HepG2 (cell line): ENCODE results near the gene POMP. TPM values are rescaled to one million over a fixed set of nuclear protein-coding genes. Genes with fewer than 3 reads are reported as not detected.
A peak's percentile ranks its signal among the peaks of the same experiment; 100 is the strongest.

Experiments used
- CEBPZ ChIP-seq: IDR thresholded peaks from 2 replicates; pipeline ENCODE4 v1.6.1; 2012; ENCODE audit warnings: low read length, improper control_type of control experiment
- CHD4 ChIP-seq: fragments of 200-600 bp; sonication (generic); IDR thresholded peaks from 2 replicates; pipeline ENCODE4 v1.7.0; 2017; ENCODE audit warnings: mild to moderate bottlenecking, low read length, borderline replicate concordance
- CREM ChIP-seq, 2 experiments: sonication (generic) in 1 of 2; formaldehyde crosslinking in 1 of 2; IDR thresholded peaks; 2 replicates each; pipeline versions ENCODE4 v1.4.0 to v1.6.1; 2016 to 2020; ENCODE audit warnings: antibody characterized with exemption in 1 of 2, mild to moderate bottlenecking in 1 of 2, missing genetic modification reagents in 1 of 2
- CSRNP2 ChIP-seq: sonication (generic); formaldehyde crosslinking; conservative IDR thresholded peaks from 2 replicates; pipeline ENCODE4 v1.8.0; 2022; ENCODE audit warnings: low read depth, missing genetic modification reagents
- CTCF ChIP-seq: sonication (generic); formaldehyde crosslinking; IDR thresholded peaks from 2 replicates; pipeline ENCODE4 v1.5.0; 2020; ENCODE audit warnings: mild to moderate bottlenecking, missing genetic modification reagents, moderate library complexity
- IKZF5 ChIP-seq: IDR thresholded peaks from 2 replicates; pipeline ENCODE4 v1.6.1; 2018; ENCODE audit warnings: missing genetic modification reagents, mild to moderate bottlenecking, missing compliant biosample characterization
- MAFK ChIP-seq, 2 experiments: IDR thresholded peaks in 1 of 2; conservative IDR thresholded peaks in 1 of 2; 2 replicates each; pipeline ENCODE4 v1.6.1; 2011; ENCODE audit warnings: improper control_type of control experiment in 2 of 2, low read length in 2 of 2
- PBX3 ChIP-seq: sonication (generic); formaldehyde crosslinking; IDR thresholded peaks from 2 replicates; pipeline ENCODE4 v1.8.1; 2023; ENCODE audit warnings: missing genetic modification reagents, inconsistent platforms, borderline replicate concordance
- SIX1 ChIP-seq: sonication (generic); formaldehyde crosslinking; IDR thresholded peaks from 2 replicates; pipeline ENCODE4 v1.4.0; 2020; ENCODE audit warnings: missing genetic modification reagents, borderline replicate concordance
- SMARCE1 ChIP-seq: fragments of 450-650 bp; IDR thresholded peaks from 2 replicates; pipeline ENCODE4 v1.6.1; 2017; ENCODE audit warnings: borderline replicate concordance
- TRIM24 ChIP-seq: sonication (generic); formaldehyde crosslinking; IDR thresholded peaks from 2 replicates; pipeline ENCODE4 v1.8.0; 2022; ENCODE audit warnings: mild to moderate bottlenecking, missing genetic modification reagents
- ZBTB7B ChIP-seq: sonication (generic); formaldehyde crosslinking; IDR thresholded peaks from 2 replicates; pipeline ENCODE4 v1.4.0; 2020; ENCODE audit warnings: missing genetic modification reagents
- ZFAT ChIP-seq: sonication (generic); formaldehyde crosslinking; conservative IDR thresholded peaks from 2 replicates; pipeline ENCODE4 v1.8.1; 2023; ENCODE audit warnings: missing genetic modification reagents, inconsistent platforms
- ZNF180 ChIP-seq: sonication (generic); formaldehyde crosslinking; IDR thresholded peaks from 2 replicates; pipeline ENCODE4 v1.4.0; 2020; ENCODE audit warnings: low read depth, missing genetic modification reagents, borderline replicate concordance
- ZNF570 ChIP-seq: sonication (generic); formaldehyde crosslinking; IDR thresholded peaks from 2 replicates; pipeline ENCODE4 v1.4.0; 2020; ENCODE audit warnings: mild to moderate bottlenecking, missing genetic modification reagents, borderline replicate concordance
- ZNF766 ChIP-seq: sonication (generic); formaldehyde crosslinking; IDR thresholded peaks from 2 replicates; pipeline ENCODE4 v1.5.0; 2020; ENCODE audit warnings: missing genetic modification reagents, borderline replicate concordance
- polyA plus RNA-seq, 8 experiments: library from polyadenylated mRNA; depleted of rRNA in 3 of 8; stranded (reverse) in 7 of 8; unstranded in 1 of 8; fragments of >200 nt; fragmentation: Illumina TruSeq in 4 of 8; extraction: Trizol in 4 of 8; gene quantifications; 2 replicates each; pipeline versions ENCODE4 v1.2.1 to v1.2.3, GENCODE V29; 2011 to 2016; ENCODE audit warnings: low read depth in 4 of 8, missing spikeins in 1 of 8, mixed read lengths in 1 of 8; ENCODE audit not compliant: insufficient read depth in 1 of 8
- total RNA-seq, 5 experiments: library from RNA; depleted of rRNA; stranded (reverse); fragments of >200 nt; fragmentation: Illumina TruSeq; extraction: Trizol; gene quantifications; 2 replicates each; pipeline ENCODE4 v1.2.3, GENCODE V29; 2016; ENCODE audit warnings: low read depth in 1 of 5

POMP gene
- total and polyA plus RNA-seq, 2 of the 13 experiments (the other 11 are each of a cell fraction or from before 2014, with no cell fraction given) = 30.6 to 118 TPM

GRCh38 chr13:28658796-28659620 lies at the start of gene POMP (continued):
- no peak for TF ChIP-seq CSRNP2
- TF ChIP-seq ZBTB7B (CRISPR knock-in tag) = peak; percentile 38; the same call in 1 of the 2 replicates
- TF ChIP-seq TRIM24 (CRISPR knock-in tag) = no peak
- no peak for TF ChIP-seq SIX1 (CRISPR knock-in tag)
- no peak for TF ChIP-seq CEBPZ
- TF ChIP-seq PBX3 (CRISPR knock-in tag) = 0 out of 2 replicates have a peak, but pooled peaks have one; percentile 6
- no peak for TF ChIP-seq MAFK (conservative IDR thresholded peaks at IDR 0.05 in 1 of 2, IDR thresholded peaks at IDR 0.05 in 1 of 2; ENCODE audit: low read length in 2 of 2)
- no peak for TF ChIP-seq SMARCE1
- TF ChIP-seq CREM (IDR thresholded peaks at IDR 0.05) = peak; percentile 61
- TF ChIP-seq CREM (CRISPR knock-in tag; IDR thresholded peaks at IDR 0.05) = no peak
- peak; percentile 79; the same call in 1 of the 2 replicates for TF ChIP-seq IKZF5 (CRISPR knock-in tag)
- TF ChIP-seq ZNF570 (CRISPR knock-in tag) = no peak
- TF ChIP-seq CTCF (CRISPR knock-in tag) = peak; percentile 17
- TF ChIP-seq CHD4 = no peak
- no peak for TF ChIP-seq ZFAT
- no peak for TF ChIP-seq ZNF180 (CRISPR knock-in tag)
- peak; percentile 25; the same call in 1 of the 2 replicates for TF ChIP-seq ZNF766 (CRISPR knock-in tag)
